Neural cell (in vitro differentiated cells): ENCODE data around the gene ITPR2.

Source experiments
- EP300 ChIP-seq: fragments of 450-650 bp; conservative IDR thresholded peaks from 2 replicates; pipeline ENCODE4 v1.6.1; 2014; ENCODE audit warnings: antibody characterized with exemption, mild to moderate bottlenecking, moderate library complexity; ENCODE audit not compliant: poor library complexity, severe bottlenecking
- EZH2 ChIP-seq: fragments of 200-600, 300-800 bp; shearing (Covaris generic), sonication (generic); IDR thresholded peaks from 2 replicates; pipeline ENCODE4 v1.6.1; 2014; ENCODE audit warnings: antibody characterized with exemption, low read length, borderline replicate concordance, mild to moderate bottlenecking; ENCODE audit not compliant: insufficient read depth, poor library complexity, severe bottlenecking
- MXI1 ChIP-seq: fragments of 450-650 bp; conservative IDR thresholded peaks from 2 replicates; pipeline ENCODE4 v1.6.1; 2014; ENCODE audit warnings: antibody characterized with exemption, mild to moderate bottlenecking; ENCODE audit not compliant: poor library complexity, severe bottlenecking
- POLR2AphosphoS5 ChIP-seq: IDR thresholded peaks from 2 replicates; pipeline ENCODE4 v1.6.1; 2012
- RAD21 ChIP-seq: fragments of 450-650 bp; conservative IDR thresholded peaks from 2 replicates; pipeline ENCODE4 v1.6.1; 2014; ENCODE audit warnings: antibody characterized with exemption, mild to moderate bottlenecking, moderate library complexity
- SMC3 ChIP-seq: fragments of 450-650 bp; conservative IDR thresholded peaks from 2 replicates; pipeline ENCODE4 v1.6.1; 2014; ENCODE audit warnings: antibody characterized with exemption, mild to moderate bottlenecking, moderate library complexity; ENCODE audit not compliant: poor library complexity
- TAF1 ChIP-seq: IDR thresholded peaks from 2 replicates; pipeline ENCODE4 v1.6.1; 2012; ENCODE audit warnings: low read depth
- TF ChIP-seq, protein P1 (sequence below): fragments of 450-650 bp; IDR thresholded peaks from 2 replicates; pipeline ENCODE4 v1.5.1; 2014; ENCODE audit warnings: antibody characterized with exemption, mild to moderate bottlenecking, moderate library complexity; ENCODE audit not compliant: poor library complexity, severe bottlenecking
- TF ChIP-seq, protein P2 (sequence below): IDR thresholded peaks from 2 replicates; pipeline ENCODE4 v1.6.1; 2012; ENCODE audit warnings: borderline replicate concordance

DNA sequence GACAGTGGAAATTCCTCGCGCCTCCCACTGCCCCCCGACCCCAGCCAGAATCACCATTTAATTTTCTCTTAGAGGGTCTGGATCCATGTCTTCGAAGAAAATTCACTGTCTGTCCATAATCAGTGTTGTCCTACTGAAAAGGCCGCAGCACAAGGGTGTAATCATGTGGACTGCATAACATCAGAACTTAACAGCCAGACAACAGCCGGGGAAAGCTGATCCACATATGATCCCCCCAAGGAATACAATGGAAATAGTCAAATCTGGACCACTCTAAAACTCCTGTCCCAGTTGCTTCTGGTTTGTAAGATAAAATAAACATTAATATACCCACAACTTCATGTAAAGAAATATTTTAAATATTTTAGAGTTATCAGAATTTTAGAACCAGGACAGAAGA, 460.1 kb downstream of the ITPR2 start:
- TF ChIP-seq EP300: no peak
- no peak for TF ChIP-seq POLR2AphosphoS5
- TF ChIP-seq, protein P1, sequence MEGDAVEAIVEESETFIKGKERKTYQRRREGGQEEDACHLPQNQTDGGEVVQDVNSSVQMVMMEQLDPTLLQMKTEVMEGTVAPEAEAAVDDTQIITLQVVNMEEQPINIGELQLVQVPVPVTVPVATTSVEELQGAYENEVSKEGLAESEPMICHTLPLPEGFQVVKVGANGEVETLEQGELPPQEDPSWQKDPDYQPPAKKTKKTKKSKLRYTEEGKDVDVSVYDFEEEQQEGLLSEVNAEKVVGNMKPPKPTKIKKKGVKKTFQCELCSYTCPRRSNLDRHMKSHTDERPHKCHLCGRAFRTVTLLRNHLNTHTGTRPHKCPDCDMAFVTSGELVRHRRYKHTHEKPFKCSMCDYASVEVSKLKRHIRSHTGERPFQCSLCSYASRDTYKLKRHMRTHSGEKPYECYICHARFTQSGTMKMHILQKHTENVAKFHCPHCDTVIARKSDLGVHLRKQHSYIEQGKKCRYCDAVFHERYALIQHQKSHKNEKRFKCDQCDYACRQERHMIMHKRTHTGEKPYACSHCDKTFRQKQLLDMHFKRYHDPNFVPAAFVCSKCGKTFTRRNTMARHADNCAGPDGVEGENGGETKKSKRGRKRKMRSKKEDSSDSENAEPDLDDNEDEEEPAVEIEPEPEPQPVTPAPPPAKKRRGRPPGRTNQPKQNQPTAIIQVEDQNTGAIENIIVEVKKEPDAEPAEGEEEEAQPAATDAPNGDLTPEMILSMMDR: no peak
- TF ChIP-seq TAF1: no peak
- TF ChIP-seq RAD21: no peak
- TF ChIP-seq EZH2: no peak
- TF ChIP-seq, protein P2, sequence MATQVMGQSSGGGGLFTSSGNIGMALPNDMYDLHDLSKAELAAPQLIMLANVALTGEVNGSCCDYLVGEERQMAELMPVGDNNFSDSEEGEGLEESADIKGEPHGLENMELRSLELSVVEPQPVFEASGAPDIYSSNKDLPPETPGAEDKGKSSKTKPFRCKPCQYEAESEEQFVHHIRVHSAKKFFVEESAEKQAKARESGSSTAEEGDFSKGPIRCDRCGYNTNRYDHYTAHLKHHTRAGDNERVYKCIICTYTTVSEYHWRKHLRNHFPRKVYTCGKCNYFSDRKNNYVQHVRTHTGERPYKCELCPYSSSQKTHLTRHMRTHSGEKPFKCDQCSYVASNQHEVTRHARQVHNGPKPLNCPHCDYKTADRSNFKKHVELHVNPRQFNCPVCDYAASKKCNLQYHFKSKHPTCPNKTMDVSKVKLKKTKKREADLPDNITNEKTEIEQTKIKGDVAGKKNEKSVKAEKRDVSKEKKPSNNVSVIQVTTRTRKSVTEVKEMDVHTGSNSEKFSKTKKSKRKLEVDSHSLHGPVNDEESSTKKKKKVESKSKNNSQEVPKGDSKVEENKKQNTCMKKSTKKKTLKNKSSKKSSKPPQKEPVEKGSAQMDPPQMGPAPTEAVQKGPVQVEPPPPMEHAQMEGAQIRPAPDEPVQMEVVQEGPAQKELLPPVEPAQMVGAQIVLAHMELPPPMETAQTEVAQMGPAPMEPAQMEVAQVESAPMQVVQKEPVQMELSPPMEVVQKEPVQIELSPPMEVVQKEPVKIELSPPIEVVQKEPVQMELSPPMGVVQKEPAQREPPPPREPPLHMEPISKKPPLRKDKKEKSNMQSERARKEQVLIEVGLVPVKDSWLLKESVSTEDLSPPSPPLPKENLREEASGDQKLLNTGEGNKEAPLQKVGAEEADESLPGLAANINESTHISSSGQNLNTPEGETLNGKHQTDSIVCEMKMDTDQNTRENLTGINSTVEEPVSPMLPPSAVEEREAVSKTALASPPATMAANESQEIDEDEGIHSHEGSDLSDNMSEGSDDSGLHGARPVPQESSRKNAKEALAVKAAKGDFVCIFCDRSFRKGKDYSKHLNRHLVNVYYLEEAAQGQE: no peak
- no peak for TF ChIP-seq MXI1
- no peak for TF ChIP-seq SMC3
